A673 (cell line): ENCODE measurements around the gene GAN.

Experiments used
- EZH2 ChIP-seq: fragments of 200-600 bp; sonication (generic); IDR thresholded peaks from 2 replicates; pipeline ENCODE4 v1.6.1; 2017; ENCODE audit warnings: borderline replicate concordance, low read depth, mild to moderate bottlenecking, mixed read lengths, antibody characterized with exemption, low read length; ENCODE audit not compliant: poor library complexity, severe bottlenecking
- TF ChIP-seq, protein P1 (sequence below): fragments of 300-800, 200-600 bp; sonication (generic); conservative IDR thresholded peaks from 2 replicates; pipeline ENCODE4 v1.5.1; 2017; ENCODE audit warnings: low read depth, mild to moderate bottlenecking, antibody characterized with exemption, low read length, moderate library complexity, mixed read lengths

DNA sequence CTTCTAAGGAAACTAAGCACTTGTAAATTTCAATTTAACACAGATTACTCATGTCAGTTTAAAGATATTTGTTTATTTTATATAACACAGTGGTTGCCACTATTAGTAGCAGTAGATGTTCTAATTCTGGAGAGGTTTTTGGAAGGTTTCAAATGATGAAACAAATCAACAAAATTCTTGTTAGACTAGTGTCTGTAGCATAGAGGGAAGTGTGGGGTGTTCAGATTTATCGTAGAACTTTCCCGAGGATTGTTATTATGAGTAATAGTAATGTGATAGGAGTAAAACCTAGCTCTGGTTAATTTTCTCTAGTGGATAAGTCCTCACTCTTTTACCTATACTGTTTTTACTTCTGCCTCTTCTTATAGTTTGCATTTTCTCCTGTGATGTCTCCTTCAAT, 6.3 kb downstream of the GAN start:
- TF ChIP-seq, protein P1, sequence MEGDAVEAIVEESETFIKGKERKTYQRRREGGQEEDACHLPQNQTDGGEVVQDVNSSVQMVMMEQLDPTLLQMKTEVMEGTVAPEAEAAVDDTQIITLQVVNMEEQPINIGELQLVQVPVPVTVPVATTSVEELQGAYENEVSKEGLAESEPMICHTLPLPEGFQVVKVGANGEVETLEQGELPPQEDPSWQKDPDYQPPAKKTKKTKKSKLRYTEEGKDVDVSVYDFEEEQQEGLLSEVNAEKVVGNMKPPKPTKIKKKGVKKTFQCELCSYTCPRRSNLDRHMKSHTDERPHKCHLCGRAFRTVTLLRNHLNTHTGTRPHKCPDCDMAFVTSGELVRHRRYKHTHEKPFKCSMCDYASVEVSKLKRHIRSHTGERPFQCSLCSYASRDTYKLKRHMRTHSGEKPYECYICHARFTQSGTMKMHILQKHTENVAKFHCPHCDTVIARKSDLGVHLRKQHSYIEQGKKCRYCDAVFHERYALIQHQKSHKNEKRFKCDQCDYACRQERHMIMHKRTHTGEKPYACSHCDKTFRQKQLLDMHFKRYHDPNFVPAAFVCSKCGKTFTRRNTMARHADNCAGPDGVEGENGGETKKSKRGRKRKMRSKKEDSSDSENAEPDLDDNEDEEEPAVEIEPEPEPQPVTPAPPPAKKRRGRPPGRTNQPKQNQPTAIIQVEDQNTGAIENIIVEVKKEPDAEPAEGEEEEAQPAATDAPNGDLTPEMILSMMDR: no peak
- no peak for TF ChIP-seq EZH2
